Neural cell (in vitro differentiated cells): Measurements from ENCODE around the gene LRBA. TPM values are rescaled to one million over a fixed set of nuclear protein-coding genes. Genes with fewer than 3 reads are reported as not detected.

ENCODE experiments used
- H2AFZ ChIP-seq: fragments of 200-600, 300-800 bp; sonication (generic), shearing (Covaris generic); 2 replicates; pipeline ENCODE4 v1.6.0; 2014; ENCODE audit warnings: low read depth, mild to moderate bottlenecking, antibody characterized with exemption, low read length, moderate library complexity
- H3F3A ChIP-seq: fragments of 200-600 bp; shearing (Covaris generic); 2 replicates; pipeline ENCODE4 v1.6.1; 2016; ENCODE audit warnings: mild to moderate bottlenecking, moderate library complexity, mixed read lengths, antibody characterized with exemption, low read length; ENCODE audit not compliant: insufficient read depth, poor library complexity, severe bottlenecking
- H3K27ac ChIP-seq: fragments of 200-600, 300-800 bp; sonication (generic), shearing (Covaris generic); 2 replicates; pipeline ENCODE4 v1.5.1; 2014; ENCODE audit warnings: mild to moderate bottlenecking, low read length, moderate library complexity
- H3K27me3 ChIP-seq: fragments of 300-800, 200-600 bp; sonication (generic), shearing (Covaris generic); 2 replicates; pipeline ENCODE4 v1.6.0; 2014; ENCODE audit warnings: mild to moderate bottlenecking, low read depth, low read length, moderate library complexity; ENCODE audit not compliant: insufficient read depth
- H3K36me3 ChIP-seq: fragments of 300-800, 200-600 bp; sonication (generic), shearing (Covaris generic); 2 replicates; pipeline ENCODE4 v1.5.1; 2014; ENCODE audit warnings: mild to moderate bottlenecking, antibody characterized with exemption, low read length, moderate library complexity; ENCODE audit not compliant: insufficient read depth
- H3K4me2 ChIP-seq: fragments of 300-800, 200-600 bp; sonication (generic), shearing (Covaris generic); 2 replicates; pipeline ENCODE4 v1.6.0; 2014; ENCODE audit warnings: mild to moderate bottlenecking, low read length
- H3K4me3 ChIP-seq: fragments of 300-800, 200-600 bp; sonication (generic), shearing (Covaris generic); 2 replicates; pipeline ENCODE4 v1.5.1; 2014; ENCODE audit warnings: mild to moderate bottlenecking, low read length, moderate library complexity
- H3K79me2 ChIP-seq: fragments of 200-600 bp; shearing (Covaris generic); replicated peaks from 2 replicates; pipeline ENCODE4 v1.6.0; 2014; ENCODE audit warnings: mild to moderate bottlenecking, low read length, moderate library complexity; ENCODE audit not compliant: insufficient read depth
- H3K9ac ChIP-seq: fragments of 300-800, 200-600 bp; sonication (generic), shearing (Covaris generic); 2 replicates; pipeline ENCODE4 v1.6.1; 2016; ENCODE audit warnings: mild to moderate bottlenecking, low read length, mixed read lengths
- H3K9me2 ChIP-seq: fragments of 200-600 bp; shearing (Covaris generic); 2 replicates; pipeline ENCODE4 v1.6.1; 2016; ENCODE audit warnings: mild to moderate bottlenecking, low read length, mixed read lengths; ENCODE audit not compliant: insufficient read depth
- H3K9me3 ChIP-seq: fragments of 200-600, 300-800 bp; sonication (generic), shearing (Covaris generic); 2 replicates; pipeline ENCODE4 v1.6.1; 2016; ENCODE audit warnings: mild to moderate bottlenecking, mixed run types, low read length, moderate library complexity, mixed read lengths
- H4K20me1 ChIP-seq: fragments of 200-600 bp; shearing (Covaris generic); 2 replicates; pipeline ENCODE4 v1.6.1; 2016; ENCODE audit warnings: mild to moderate bottlenecking, mixed run types; ENCODE audit not compliant: insufficient read depth
- CTCF ChIP-seq: fragments of 450-650 bp; IDR thresholded peaks from 2 replicates; pipeline ENCODE4 v1.5.1; 2014; ENCODE audit warnings: antibody characterized with exemption, mild to moderate bottlenecking, moderate library complexity; ENCODE audit not compliant: poor library complexity, severe bottlenecking
- EP300 ChIP-seq: fragments of 450-650 bp; conservative IDR thresholded peaks from 2 replicates; pipeline ENCODE4 v1.6.1; 2014; ENCODE audit warnings: antibody characterized with exemption, mild to moderate bottlenecking, moderate library complexity; ENCODE audit not compliant: poor library complexity, severe bottlenecking
- EZH2 ChIP-seq: fragments of 200-600, 300-800 bp; shearing (Covaris generic), sonication (generic); IDR thresholded peaks from 2 replicates; pipeline ENCODE4 v1.6.1; 2014; ENCODE audit warnings: antibody characterized with exemption, low read length, borderline replicate concordance, mild to moderate bottlenecking; ENCODE audit not compliant: insufficient read depth, poor library complexity, severe bottlenecking
- MXI1 ChIP-seq: fragments of 450-650 bp; conservative IDR thresholded peaks from 2 replicates; pipeline ENCODE4 v1.6.1; 2014; ENCODE audit warnings: antibody characterized with exemption, mild to moderate bottlenecking; ENCODE audit not compliant: poor library complexity, severe bottlenecking
- POLR2AphosphoS5 ChIP-seq: IDR thresholded peaks from 2 replicates; pipeline ENCODE4 v1.6.1; 2012
- RAD21 ChIP-seq: fragments of 450-650 bp; conservative IDR thresholded peaks from 2 replicates; pipeline ENCODE4 v1.6.1; 2014; ENCODE audit warnings: antibody characterized with exemption, mild to moderate bottlenecking, moderate library complexity
- REST ChIP-seq: IDR thresholded peaks from 2 replicates; pipeline ENCODE4 v1.6.1; 2012; ENCODE audit warnings: borderline replicate concordance
- SMC3 ChIP-seq: fragments of 450-650 bp; conservative IDR thresholded peaks from 2 replicates; pipeline ENCODE4 v1.6.1; 2014; ENCODE audit warnings: antibody characterized with exemption, mild to moderate bottlenecking, moderate library complexity; ENCODE audit not compliant: poor library complexity
- TAF1 ChIP-seq: IDR thresholded peaks from 2 replicates; pipeline ENCODE4 v1.6.1; 2012; ENCODE audit warnings: low read depth
- polyA plus RNA-seq: library from polyadenylated mRNA; depleted of rRNA; stranded (reverse); fragments of >200 nt; gene quantifications from 2 replicates; pipeline ENCODE4 v1.2.3, GENCODE V29; 2014

The LRBA gene
- polyA plus RNA-seq, 1 donor from 2014 or later, result 7.1 TPM

- TF ChIP-seq TAF1 (no peak), EP300 (no peak), CTCF (no peak), REST (no peak), SMC3 (no peak), RAD21 (no peak), EZH2 (no peak), MXI1 (no peak), POLR2AphosphoS5 (no peak)
- Histone ChIP-seq H3K4me2 (no peak overlapping the region), H3K27me3 (no peaks in the 10 kb centered on the region), H3K79me2 (no peaks in the 10 kb centered on the region), H3F3A (no peaks in the 10 kb centered on the region), H3K9ac (no peak overlapping the region), H3K27ac (no peak overlapping the region), H2AFZ (no peak overlapping the region), H3K9me2 (no peaks in the 10 kb centered on the region), H3K4me3 (no peak overlapping the region), H4K20me1 (no peaks in the 10 kb centered on the region), H3K9me3 (no peaks in the 10 kb centered on the region), H3K36me3 (no peaks in the 10 kb centered on the region)
Measured at GRCh38 chr4:150714462-150715438, 300.3 kb downstream of the LRBA start.

GRCh38 chr4:150713251-150713650 lies 301.8 kb downstream of the LRBA start:
- TF ChIP-seq TAF1, result no peak
- no peak for TF ChIP-seq MXI1
- no peak for TF ChIP-seq EP300
- TF ChIP-seq SMC3, result no peak
- no peak for TF ChIP-seq REST
- Histone ChIP-seq H3K4me2 (no peak overlapping the region), H3K79me2 (no peaks in the 10 kb centered on the region), H3K9me3 (no peaks in the 10 kb centered on the region), H3K9me2 (no peaks in the 10 kb centered on the region), H3K4me3 (no peak overlapping the region), H3K9ac (no peak overlapping the region), H3K36me3 (no peaks in the 10 kb centered on the region), H2AFZ (no peak overlapping the region), H3K27me3 (no peaks in the 10 kb centered on the region), H3K27ac (no peak overlapping the region), H4K20me1 (no peaks in the 10 kb centered on the region), H3F3A (no peaks in the 10 kb centered on the region)
